HepG2 (cell line): ENCODE data around the gene SQSTM1. TPM values are rescaled to one million over a fixed set of nuclear protein-coding genes. Genes with fewer than 3 reads are reported as not detected.

Experiments used
- ATAC-seq: fragments of 200-7000 bp; cut with Tn5 transposase; 3 replicates; pipeline ENCODE4 v1.9.1; 2020; ENCODE audit warnings: mild to moderate bottlenecking, moderate library complexity
- BruUV-seq: library from RNA; stranded (reverse); fragments of 400-500 nt; replicated peaks from 2 replicates; lab custom pipeline; 2021; lab: Mats Ljungman, UMichigan
- CTCF ChIA-PET: fragments of 300-600 bp; formaldehyde crosslinking; extraction: SDS; loops from one replicate; lab custom pipeline; 2021; ENCODE audit warnings: low total read pairs, inconsistent platforms, low intra/inter-chr PET ratio; lab: Yijun Ruan, JAX
- POLR2A ChIA-PET: fragments of 350-600 bp; sonication (Branson Sonifier 250); formaldehyde crosslinking; loops from one replicate; lab custom pipeline; 2020; ENCODE audit warnings: antibody characterized with exemption, inconsistent platforms; lab: Yijun Ruan, JAX
- DNase-seq: peaks from one replicate; pipeline ENCODE4 v3.0.0-alpha.2; 2015; ENCODE audit warnings: low spot score
- FAIRE-seq: peaks from 3 replicates; lab custom pipeline; 2011; peaks lifted over from hg19 to GRCh38; lab: Jason Lieb, UNC
- H2AFZ ChIP-seq: one replicate; pipeline ENCODE4 v1.6.1; 2011; ENCODE audit warnings: low read length, inconsistent platforms
- H3K27ac ChIP-seq: fragments of 300-600 bp; 3 replicates; pipeline ENCODE4 v1.8.0; 2011; ENCODE audit warnings: mixed run types, mild to moderate bottlenecking, mixed read lengths, low read length, inconsistent platforms; ENCODE audit not compliant: insufficient read depth; ENCODE audit errors: extremely low read length
- H3K27me3 ChIP-seq, 2 experiments: fragments of 200-600 bp in 1 of 2; 2 replicates in 1 of 2; 3 replicates in 1 of 2; pipeline versions ENCODE4 v1.6.0 to v1.8.0; 2011; ENCODE audit warnings: low read length in 2 of 2, mild to moderate bottlenecking in 2 of 2, moderate library complexity in 2 of 2, inconsistent platforms in 1 of 2; ENCODE audit not compliant: insufficient read depth in 2 of 2, control insufficient read depth in 1 of 2
- H3K36me3 ChIP-seq, 2 experiments: fragments of 200-600 bp in 1 of 2; replicated peaks in 1 of 2; 2 replicates in 1 of 2; 3 replicates in 1 of 2; pipeline versions ENCODE4 v1.5.1 to v1.8.0; 2011; ENCODE audit warnings: low read length in 2 of 2, inconsistent platforms in 1 of 2; ENCODE audit not compliant: insufficient read depth in 2 of 2, control insufficient read depth in 1 of 2
- H3K4me1 ChIP-seq: 2 replicates; pipeline ENCODE4 v1.5.1; 2012; ENCODE audit warnings: low read length, inconsistent platforms; ENCODE audit not compliant: insufficient read depth
- H3K4me2 ChIP-seq: 2 replicates; pipeline ENCODE4 v1.6.0; 2011; ENCODE audit warnings: low read depth, low read length, inconsistent platforms
- H3K4me3 ChIP-seq, 3 experiments: fragments of 200-600 bp in 1 of 3; sonication (generic), shearing (Covaris generic) in 1 of 3; replicated peaks in 1 of 3; 2 replicates each; pipeline ENCODE4 v1.5.1; 2011 to 2016; ENCODE audit warnings: low read length in 3 of 3, inconsistent platforms in 2 of 3, low read depth in 2 of 3, mild to moderate bottlenecking in 2 of 3, control low read depth in 1 of 3, mixed read lengths in 1 of 3; ENCODE audit not compliant: insufficient read depth in 1 of 3
- H3K79me2 ChIP-seq: one replicate; pipeline ENCODE4 v1.6.1; 2011; ENCODE audit warnings: low read length, inconsistent platforms; ENCODE audit not compliant: insufficient read depth
- H3K9ac ChIP-seq: 2 replicates; pipeline ENCODE4 v1.6.0; 2011; ENCODE audit warnings: mild to moderate bottlenecking, low read depth, low read length, inconsistent platforms; ENCODE audit not compliant: insufficient read depth
- H3K9me3 ChIP-seq: 2 replicates; pipeline ENCODE4 v1.5.1; 2012; ENCODE audit warnings: mild to moderate bottlenecking, low read length
- H4K20me1 ChIP-seq: 2 replicates; pipeline ENCODE4 v1.6.0; 2011; ENCODE audit warnings: inconsistent platforms, mild to moderate bottlenecking, low read length, moderate library complexity; ENCODE audit not compliant: insufficient read depth
- AGO2 ChIP-seq: fragments of 200-400 bp; formaldehyde crosslinking; optimal IDR thresholded peaks from 2 replicates; pipeline ENCODE3; 2017; ENCODE audit warnings: mild to moderate bottlenecking, low read depth, low read length, moderate library complexity
- DPF2 ChIP-seq: sonication (generic); formaldehyde crosslinking; IDR thresholded peaks from 2 replicates; pipeline ENCODE4 v1.4.0; 2020; ENCODE audit warnings: mild to moderate bottlenecking, low read depth, missing genetic modification reagents, borderline replicate concordance
- HNRNPH1 ChIP-seq: fragments of 200-400 bp; formaldehyde crosslinking; optimal IDR thresholded peaks from 2 replicates; pipeline ENCODE3; 2017; ENCODE audit warnings: mild to moderate bottlenecking, low read depth, low read length
- ZNF124 ChIP-seq: sonication (generic); formaldehyde crosslinking; IDR thresholded peaks from 2 replicates; pipeline ENCODE4 v1.4.0; 2020; ENCODE audit warnings: missing genetic modification reagents
- WGBS: methylation state at CpG from one replicate; pipeline ENCODE4 v1.1.6; 2017; ENCODE audit warnings: low lambda C conversion rate; 5-methylcytosine and 5-hydroxymethylcytosine counted together
- in situ Hi-C: cut with HindIII; loops from 2 replicates; pipeline ENCODE4 v1.10.0; 2017; ENCODE audit warnings: low pct_unique_long_range_greater_than_20kb; ENCODE audit not compliant: extremely low pct_ligation_motif_present
- intact Hi-C: fragments of 100-400 bp; cut with micrococcal nuclease; formaldehyde crosslinking; loops from one replicate; pipeline ENCODE4 v1.10.0; 2022; ENCODE audit not compliant: unreplicated experiment
- polyA plus RNA-seq, 8 experiments: library from polyadenylated mRNA; depleted of rRNA in 3 of 8; stranded (reverse) in 7 of 8; unstranded in 1 of 8; fragments of >200 nt; fragmentation: Illumina TruSeq in 4 of 8; extraction: Trizol in 4 of 8; gene quantifications; 2 replicates each; pipeline versions ENCODE4 v1.2.1 to v1.2.3, GENCODE V29; 2011 to 2016; ENCODE audit warnings: low read depth in 4 of 8, missing spikeins in 1 of 8, mixed read lengths in 1 of 8; ENCODE audit not compliant: insufficient read depth in 1 of 8
- total RNA-seq, 5 experiments: library from RNA; depleted of rRNA; stranded (reverse); fragments of >200 nt; fragmentation: Illumina TruSeq; extraction: Trizol; gene quantifications; 2 replicates each; pipeline ENCODE4 v1.2.3, GENCODE V29; 2016; ENCODE audit warnings: low read depth in 1 of 5
- TF ChIP-seq, protein P1 (sequence below): sonication (generic); formaldehyde crosslinking; IDR thresholded peaks from 2 replicates; pipeline ENCODE4 v1.8.0; 2022; ENCODE audit warnings: mild to moderate bottlenecking, missing genetic modification reagents, moderate library complexity
- TF ChIP-seq, protein P2 (sequence below): sonication (generic); formaldehyde crosslinking; IDR thresholded peaks from 2 replicates; pipeline ENCODE4 v1.5.1; 2020; ENCODE audit warnings: mild to moderate bottlenecking, missing genetic modification reagents, moderate library complexity

The SQSTM1 gene
- total and polyA plus RNA-seq, 2 of the 13 experiments (the other 11 are each of a cell fraction or from before 2014, with no cell fraction given): 90.9 to 160 TPM

DNA sequence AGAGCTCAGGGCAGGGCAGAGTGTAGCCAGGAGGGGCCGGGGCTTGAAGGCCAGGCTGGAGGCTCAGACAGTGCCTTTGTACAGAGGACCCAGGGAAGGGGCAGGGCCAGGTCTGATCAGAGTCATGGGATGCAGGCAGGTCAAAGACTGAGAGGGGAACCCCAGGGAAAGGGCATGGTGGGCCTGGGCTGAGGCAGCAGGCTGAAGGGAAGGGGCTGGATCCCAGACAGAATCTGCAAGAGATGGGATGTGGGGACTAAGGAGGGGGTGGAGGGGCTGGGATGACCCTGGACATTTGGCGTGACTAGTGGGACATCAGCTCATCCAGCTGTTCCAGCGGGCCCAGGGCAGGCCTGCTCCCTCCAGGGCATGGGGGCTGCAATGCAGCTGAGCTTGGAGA lies 53.4 kb downstream of the SQSTM1 start (continued):
- TF ChIP-seq, protein P1, sequence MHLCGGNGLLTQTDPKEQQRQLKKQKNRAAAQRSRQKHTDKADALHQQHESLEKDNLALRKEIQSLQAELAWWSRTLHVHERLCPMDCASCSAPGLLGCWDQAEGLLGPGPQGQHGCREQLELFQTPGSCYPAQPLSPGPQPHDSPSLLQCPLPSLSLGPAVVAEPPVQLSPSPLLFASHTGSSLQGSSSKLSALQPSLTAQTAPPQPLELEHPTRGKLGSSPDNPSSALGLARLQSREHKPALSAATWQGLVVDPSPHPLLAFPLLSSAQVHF (CRISPR knock-in tag): no peak
- TF ChIP-seq DPF2 (CRISPR knock-in tag): no peak

DNA sequence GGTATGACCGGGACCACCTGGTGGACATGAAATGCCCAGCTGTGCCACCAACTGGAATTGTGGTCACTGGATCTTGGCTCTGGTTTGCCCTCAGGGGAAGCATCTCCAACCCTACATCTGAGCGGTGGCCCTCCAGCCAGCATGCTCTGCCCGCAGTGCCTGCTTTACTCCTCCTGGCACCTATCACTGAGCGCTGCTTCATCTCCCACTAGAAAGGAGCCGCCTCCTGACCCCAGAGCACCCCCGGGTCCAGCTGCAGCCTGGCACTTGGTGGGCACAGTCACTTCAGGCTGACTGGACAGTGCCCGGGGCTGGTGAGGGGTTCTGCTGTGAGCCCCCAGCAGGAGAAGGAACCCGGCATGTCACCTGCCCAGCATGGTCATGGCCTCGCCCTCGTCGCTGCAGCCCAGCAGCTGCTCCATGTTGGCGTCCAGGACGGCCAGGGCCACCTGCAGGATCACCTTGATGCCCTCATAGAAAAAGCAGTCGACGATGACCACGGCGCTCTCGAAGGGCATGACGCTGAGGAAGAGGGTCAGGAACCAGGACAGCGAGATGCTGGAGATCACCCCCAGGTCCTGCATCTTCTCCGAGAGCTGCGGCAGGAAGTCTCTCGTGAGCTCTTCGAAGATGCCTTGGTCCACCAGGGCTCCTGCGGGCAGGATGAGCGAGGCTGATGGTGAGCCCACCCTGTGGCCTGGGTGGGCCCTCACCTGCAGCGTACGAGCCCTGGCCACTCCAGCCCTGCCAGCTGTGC lies 54.0 kb downstream of the SQSTM1 start:
- no peaks in the 10 kb centered on the region for H3K4me1 ChIP-seq
- H3K9me3 ChIP-seq: no peaks in the 10 kb centered on the region
- H3K27ac ChIP-seq: no peak overlapping the region
- BruUV-seq: no TSS peak
- no peaks in the 10 kb centered on the region for H4K20me1 ChIP-seq
- DNase-seq (no peak), ATAC-seq (no peak), FAIRE-seq (no peak)
- in situ Hi-C loops: no loop called here
- intact Hi-C loops: no loop called here
- WGBS: 100% methylated on average over 9 of the region's 28 CpGs
- peaks cover 22 to 61% of the 10 kb centered on the region in 2 experiments; a peak in 4 of 5 replicates for H3K36me3 ChIP-seq
- TF ChIP-seq, protein P2, sequence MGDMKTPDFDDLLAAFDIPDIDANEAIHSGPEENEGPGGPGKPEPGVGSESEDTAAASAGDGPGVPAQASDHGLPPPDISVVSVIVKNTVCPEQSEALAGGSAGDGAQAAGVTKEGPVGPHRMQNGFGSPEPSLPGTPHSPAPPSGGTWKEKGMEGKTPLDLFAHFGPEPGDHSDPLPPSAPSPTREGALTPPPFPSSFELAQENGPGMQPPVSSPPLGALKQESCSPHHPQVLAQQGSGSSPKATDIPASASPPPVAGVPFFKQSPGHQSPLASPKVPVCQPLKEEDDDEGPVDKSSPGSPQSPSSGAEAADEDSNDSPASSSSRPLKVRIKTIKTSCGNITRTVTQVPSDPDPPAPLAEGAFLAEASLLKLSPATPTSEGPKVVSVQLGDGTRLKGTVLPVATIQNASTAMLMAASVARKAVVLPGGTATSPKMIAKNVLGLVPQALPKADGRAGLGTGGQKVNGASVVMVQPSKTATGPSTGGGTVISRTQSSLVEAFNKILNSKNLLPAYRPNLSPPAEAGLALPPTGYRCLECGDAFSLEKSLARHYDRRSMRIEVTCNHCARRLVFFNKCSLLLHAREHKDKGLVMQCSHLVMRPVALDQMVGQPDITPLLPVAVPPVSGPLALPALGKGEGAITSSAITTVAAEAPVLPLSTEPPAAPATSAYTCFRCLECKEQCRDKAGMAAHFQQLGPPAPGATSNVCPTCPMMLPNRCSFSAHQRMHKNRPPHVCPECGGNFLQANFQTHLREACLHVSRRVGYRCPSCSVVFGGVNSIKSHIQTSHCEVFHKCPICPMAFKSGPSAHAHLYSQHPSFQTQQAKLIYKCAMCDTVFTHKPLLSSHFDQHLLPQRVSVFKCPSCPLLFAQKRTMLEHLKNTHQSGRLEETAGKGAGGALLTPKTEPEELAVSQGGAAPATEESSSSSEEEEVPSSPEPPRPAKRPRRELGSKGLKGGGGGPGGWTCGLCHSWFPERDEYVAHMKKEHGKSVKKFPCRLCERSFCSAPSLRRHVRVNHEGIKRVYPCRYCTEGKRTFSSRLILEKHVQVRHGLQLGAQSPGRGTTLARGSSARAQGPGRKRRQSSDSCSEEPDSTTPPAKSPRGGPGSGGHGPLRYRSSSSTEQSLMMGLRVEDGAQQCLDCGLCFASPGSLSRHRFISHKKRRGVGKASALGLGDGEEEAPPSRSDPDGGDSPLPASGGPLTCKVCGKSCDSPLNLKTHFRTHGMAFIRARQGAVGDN (CRISPR knock-in tag): peak; percentile 19; the same call in 1 of the 2 replicates
- TF ChIP-seq AGO2 (peak; percentile 49), ZNF124 (no peak), HNRNPH1 (no peak)
- TF ChIP-seq, all 625 proteins: peak for 2
- H3K27me3 ChIP-seq: no peaks in the 10 kb centered on the region
- H3K4me2 ChIP-seq: no peak overlapping the region
- no peak overlapping the region for H3K4me3 ChIP-seq
- CTCF ChIA-PET: no interaction called here
- POLR2A ChIA-PET: no interaction called here
- H3K9ac ChIP-seq: no peak overlapping the region
- no peaks in the 10 kb centered on the region for H3K79me2 ChIP-seq
- no peak overlapping the region for H2AFZ ChIP-seq
